22Rv1 (cell line): ENCODE data around the gene FDCSP.

Experiments
- CTCF ChIP-seq: fragments of 450-650 bp; IDR thresholded peaks from 2 replicates; pipeline ENCODE4 v1.5.1; 2017; ENCODE audit warnings: mild to moderate bottlenecking
- ZFX ChIP-seq: fragments of 450-650 bp; IDR thresholded peaks from 2 replicates; pipeline ENCODE4 v1.6.1; 2017; ENCODE audit warnings: antibody characterized with exemption, borderline replicate concordance

- no peak for TF ChIP-seq CTCF
- TF ChIP-seq ZFX, result no peak
Measured at GRCh38 chr4:70178075-70178660, 47.8 kb upstream of the FDCSP start.
